Lower lobe of right lung (tissue), 2 donors: ENCODE data around the gene ARL6IP5. TPM values are rescaled to one million over a fixed set of nuclear protein-coding genes. Genes with fewer than 3 reads are reported as not detected.

Experiments
- ATAC-seq, 2 donors: fragments of 200-7000 bp; cut with Tn5 transposase; one replicate each; pipeline ENCODE4 v1.9.1; 2020 to 2022; ENCODE audit warnings: mild to moderate bottlenecking in 2 of 2, moderate library complexity in 2 of 2
- DNase-seq: peaks from one replicate; pipeline ENCODE4 v3.0.0-alpha.2; 2020
- H3K27ac ChIP-seq: fragments of 200-600 bp; one replicate; pipeline ENCODE4 v1.8.0; 2022
- H3K27me3 ChIP-seq: fragments of 200-600 bp; one replicate; pipeline ENCODE4 v1.8.0; 2022; ENCODE audit warnings: low read depth
- H3K36me3 ChIP-seq: fragments of 200-600 bp; one replicate; pipeline ENCODE4 v1.8.0; 2022; ENCODE audit warnings: mild to moderate bottlenecking
- H3K4me1 ChIP-seq: fragments of 200-600 bp; one replicate; pipeline ENCODE4 v1.8.0; 2022
- H3K4me3 ChIP-seq: fragments of 200-600 bp; one replicate; pipeline ENCODE4 v1.8.0; 2022; ENCODE audit warnings: mild to moderate bottlenecking
- H3K9me3 ChIP-seq: fragments of 200-600 bp; one replicate; pipeline ENCODE4 v1.8.0; 2022
- intact Hi-C: fragments of 100-400 bp; cut with DNase I; formaldehyde crosslinking; loops from one replicate; pipeline ENCODE4 v1.11.0; 2022
- total RNA-seq: library from RNA; stranded (reverse); fragmentation: NEBNext Ultra II Directional; extraction: Animal tissue kit (Norgen Biotek cat#: 25700); gene quantifications from one replicate; pipeline ENCODE4 v1.2.1, GENCODE V29; 2021
- TF ChIP-seq, protein P1 (sequence below): fragments of 200-600 bp; IDR thresholded peaks from one replicate; pipeline ENCODE4 v1.8.0; 2022; ENCODE audit warnings: antibody characterized with exemption, mild to moderate bottlenecking
- donor health status: DM: no; HTN: yes; CAD: no; lungs with severe emphysema.

ARL6IP5 gene
- total RNA-seq, 1 donor from 2014 or later = 138 TPM

DNA sequence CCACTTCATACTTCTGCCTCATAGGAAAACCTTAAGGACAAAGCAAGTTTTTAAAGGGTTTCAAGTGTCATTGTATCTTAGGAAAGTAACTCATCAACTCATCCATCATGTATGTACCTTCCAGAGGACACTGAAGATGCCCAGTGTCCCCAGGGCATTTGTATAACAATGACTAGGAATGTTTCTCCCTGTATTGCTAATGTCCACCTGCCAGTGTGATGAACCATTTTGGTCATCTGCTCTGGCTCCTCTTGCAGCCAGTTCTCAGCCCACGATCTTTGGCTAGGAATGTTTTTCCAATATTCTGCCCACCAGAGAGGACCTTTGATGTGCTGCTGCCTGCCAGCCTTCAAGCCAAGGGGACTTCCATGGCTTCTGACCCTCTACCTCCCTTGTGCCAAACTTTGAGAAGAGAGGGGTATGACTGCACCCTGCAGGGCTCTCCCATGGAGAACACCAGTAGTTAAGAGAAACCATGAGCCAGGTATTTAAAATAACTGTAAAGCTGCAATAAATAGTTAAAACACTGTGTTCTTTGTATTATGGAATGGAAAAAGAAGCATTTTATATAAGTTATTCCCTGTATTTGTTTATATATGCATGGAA, 26.3 kb downstream of the ARL6IP5 start:
- no peaks in the 10 kb centered on the region for H3K4me1 ChIP-seq
- no peak for DNase-seq
- H3K9me3 ChIP-seq = no peaks in the 10 kb centered on the region
- no peak for ATAC-seq
- no peak overlapping the region for H3K4me3 ChIP-seq
- TF ChIP-seq, protein P1, sequence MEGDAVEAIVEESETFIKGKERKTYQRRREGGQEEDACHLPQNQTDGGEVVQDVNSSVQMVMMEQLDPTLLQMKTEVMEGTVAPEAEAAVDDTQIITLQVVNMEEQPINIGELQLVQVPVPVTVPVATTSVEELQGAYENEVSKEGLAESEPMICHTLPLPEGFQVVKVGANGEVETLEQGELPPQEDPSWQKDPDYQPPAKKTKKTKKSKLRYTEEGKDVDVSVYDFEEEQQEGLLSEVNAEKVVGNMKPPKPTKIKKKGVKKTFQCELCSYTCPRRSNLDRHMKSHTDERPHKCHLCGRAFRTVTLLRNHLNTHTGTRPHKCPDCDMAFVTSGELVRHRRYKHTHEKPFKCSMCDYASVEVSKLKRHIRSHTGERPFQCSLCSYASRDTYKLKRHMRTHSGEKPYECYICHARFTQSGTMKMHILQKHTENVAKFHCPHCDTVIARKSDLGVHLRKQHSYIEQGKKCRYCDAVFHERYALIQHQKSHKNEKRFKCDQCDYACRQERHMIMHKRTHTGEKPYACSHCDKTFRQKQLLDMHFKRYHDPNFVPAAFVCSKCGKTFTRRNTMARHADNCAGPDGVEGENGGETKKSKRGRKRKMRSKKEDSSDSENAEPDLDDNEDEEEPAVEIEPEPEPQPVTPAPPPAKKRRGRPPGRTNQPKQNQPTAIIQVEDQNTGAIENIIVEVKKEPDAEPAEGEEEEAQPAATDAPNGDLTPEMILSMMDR = no peak
- H3K27me3 ChIP-seq = no peaks in the 10 kb centered on the region
- H3K36me3 ChIP-seq = peaks cover 2% of the 10 kb centered on the region
- intact Hi-C loops = no loop called here
- no peak overlapping the region for H3K27ac ChIP-seq

DNA sequence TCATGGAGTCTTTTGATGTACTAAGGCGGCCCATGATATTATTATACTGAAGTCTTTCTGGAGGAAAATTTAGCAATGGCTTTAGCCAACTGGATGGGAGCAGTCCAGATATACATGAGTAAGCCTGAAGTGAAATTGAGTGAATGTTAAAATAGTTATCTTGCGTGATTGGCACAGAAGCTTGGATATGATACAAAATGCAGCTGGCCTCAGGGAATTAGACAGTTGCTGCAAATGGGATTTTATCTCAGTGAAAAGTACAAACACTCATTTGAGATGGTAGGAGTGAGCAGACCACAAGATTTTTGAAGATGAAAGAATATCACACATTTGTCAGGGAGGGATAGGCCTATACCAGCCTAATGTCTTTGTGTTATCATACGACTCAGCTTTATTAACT, 28.8 kb downstream of the ARL6IP5 start:
- TF ChIP-seq, protein P1 = no peak
- no peaks in the 10 kb centered on the region for H3K4me1 ChIP-seq
- H3K27ac ChIP-seq = no peak overlapping the region
- ATAC-seq (no peak), DNase-seq (no peak)
- no peaks in the 10 kb centered on the region for H3K36me3 ChIP-seq
- no peaks in the 10 kb centered on the region for H3K27me3 ChIP-seq
- intact Hi-C loops = no loop called here
- H3K4me3 ChIP-seq = no peak overlapping the region
- no peaks in the 10 kb centered on the region for H3K9me3 ChIP-seq

DNA sequence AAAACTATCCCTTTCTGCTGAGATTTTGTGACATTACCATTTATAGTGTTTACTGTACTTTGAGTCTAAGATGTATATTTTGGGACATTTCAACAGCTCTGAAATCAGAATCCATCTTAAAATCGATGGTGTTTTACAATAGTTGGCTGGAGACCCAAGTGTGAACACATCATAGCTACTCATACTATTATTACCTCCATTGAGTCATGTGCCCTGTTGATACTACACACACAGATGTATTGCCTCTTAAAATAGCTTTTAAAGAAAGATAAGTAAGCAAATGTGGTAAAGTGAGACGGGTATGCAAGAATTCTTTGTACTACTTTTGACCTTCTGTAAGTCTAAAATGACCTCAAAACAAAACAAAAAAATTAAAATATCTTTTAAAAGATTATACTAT, 31.0 kb downstream of the ARL6IP5 start:
- H3K27me3 ChIP-seq = no peaks in the 10 kb centered on the region
- ATAC-seq (no peak), DNase-seq (no peak)
- no peaks in the 10 kb centered on the region for H3K36me3 ChIP-seq
- H3K4me1 ChIP-seq = no peaks in the 10 kb centered on the region
- TF ChIP-seq, protein P1 = no peak
- no peak overlapping the region for H3K4me3 ChIP-seq
- no peaks in the 10 kb centered on the region for H3K9me3 ChIP-seq
- H3K27ac ChIP-seq = no peak overlapping the region
- intact Hi-C loops = no loop called here

DNA sequence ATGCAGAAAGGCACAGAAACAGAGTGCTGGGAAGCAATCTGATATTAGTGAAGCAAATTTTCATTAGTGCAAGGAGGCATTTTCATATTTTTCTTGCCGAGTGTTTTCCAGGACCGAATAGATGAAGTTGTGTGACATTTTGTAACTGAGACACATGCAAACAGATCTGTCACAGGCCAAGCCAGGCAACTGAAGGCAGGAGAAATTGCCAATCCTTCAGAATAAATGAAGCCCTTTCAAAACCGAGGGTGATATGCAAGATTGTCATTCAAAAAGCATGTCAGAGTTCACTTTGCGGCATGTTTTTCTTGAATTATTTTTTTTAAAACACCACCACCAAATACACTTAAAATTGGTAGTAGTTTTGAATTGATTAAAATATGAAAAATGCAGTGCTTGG, 31.4 kb downstream of the ARL6IP5 start:
- intact Hi-C loops = no loop called here
- ATAC-seq (no peak), DNase-seq (no peak)
- Histone ChIP-seq H3K27me3 (no peaks in the 10 kb centered on the region), H3K27ac (no peak overlapping the region), H3K4me1 (no peaks in the 10 kb centered on the region), H3K4me3 (no peak overlapping the region), H3K36me3 (no peaks in the 10 kb centered on the region), H3K9me3 (no peaks in the 10 kb centered on the region)
- TF ChIP-seq, protein P1 = no peak

DNA sequence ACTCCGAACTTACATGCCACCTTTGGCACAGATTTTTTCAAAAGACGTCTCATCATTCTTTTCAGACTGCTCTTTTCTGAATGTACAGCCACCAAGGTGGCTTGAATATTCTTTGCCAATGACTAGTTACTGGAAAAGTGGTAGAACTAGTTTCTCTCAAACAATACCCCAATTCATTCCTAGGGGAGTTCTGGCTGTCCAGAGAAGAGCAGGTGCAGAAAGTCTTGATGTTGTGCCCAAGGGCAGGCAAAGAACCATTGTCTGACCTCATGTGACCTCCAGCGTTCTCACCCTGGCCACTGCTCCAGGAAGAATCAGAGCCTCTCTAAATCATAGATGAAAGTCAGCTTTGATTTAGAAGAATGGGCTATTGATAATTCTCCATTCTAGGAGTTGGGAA, 32.2 kb downstream of the ARL6IP5 start:
- no peak for DNase-seq
- H3K9me3 ChIP-seq = no peaks in the 10 kb centered on the region
- TF ChIP-seq, protein P1 = no peak
- no peak overlapping the region for H3K4me3 ChIP-seq
- intact Hi-C loops = no loop called here
- ATAC-seq = no peak
- no peak overlapping the region for H3K27ac ChIP-seq
- H3K27me3 ChIP-seq = no peaks in the 10 kb centered on the region
- H3K4me1 ChIP-seq = no peaks in the 10 kb centered on the region
- no peaks in the 10 kb centered on the region for H3K36me3 ChIP-seq

DNA sequence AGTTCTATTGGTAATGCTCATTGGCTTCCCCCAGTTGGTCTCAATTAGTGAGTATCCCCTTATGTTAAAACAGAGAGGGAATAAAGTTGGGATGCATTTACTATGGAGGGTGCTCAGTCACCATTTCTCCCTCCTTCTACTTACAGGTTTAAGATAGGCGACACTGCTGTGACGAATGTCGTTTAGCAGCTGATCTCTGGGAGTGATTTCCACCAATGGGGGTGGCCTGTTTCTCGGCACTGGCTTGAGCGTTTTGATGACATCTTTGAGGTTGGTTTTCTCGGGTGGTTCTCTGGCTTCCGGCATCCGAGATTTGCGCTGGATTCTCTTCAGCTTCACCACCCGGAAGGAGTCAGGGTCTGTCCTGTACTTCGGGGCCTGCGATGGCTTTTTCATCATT, 33.8 kb downstream of the ARL6IP5 start:
- no peaks in the 10 kb centered on the region for H3K4me1 ChIP-seq
- H3K36me3 ChIP-seq = no peaks in the 10 kb centered on the region
- TF ChIP-seq, protein P1 = no peak
- intact Hi-C loops = no loop called here
- no peaks in the 10 kb centered on the region for H3K9me3 ChIP-seq
- no peaks in the 10 kb centered on the region for H3K27me3 ChIP-seq
- H3K4me3 ChIP-seq = no peak overlapping the region
- ATAC-seq = no peak
- no peak overlapping the region for H3K27ac ChIP-seq
- DNase-seq = no peak
